Ishikawa (cell line): ENCODE measurements around the gene REG3A.

Experiments used
- EP300 ChIP-seq: IDR thresholded peaks from 2 replicates; pipeline ENCODE4 v1.6.1; 2012; ENCODE audit warnings: borderline replicate concordance
- RAD21 ChIP-seq: IDR thresholded peaks from 2 replicates; pipeline ENCODE4 v1.6.1; 2012; ENCODE audit warnings: low read depth
- TAF1 ChIP-seq: IDR thresholded peaks from 2 replicates; pipeline ENCODE4 v1.6.1; 2012; ENCODE audit warnings: low read depth, mild to moderate bottlenecking
- YY1 ChIP-seq: IDR thresholded peaks from 2 replicates; pipeline ENCODE4 v1.6.1; 2012; ENCODE audit warnings: low read depth
- TF ChIP-seq, protein P1 (sequence below): IDR thresholded peaks from 2 replicates; pipeline ENCODE4 v1.6.1; 2012; ENCODE audit warnings: low read depth, mild to moderate bottlenecking
- TF ChIP-seq, protein P2 (sequence below): IDR thresholded peaks from 2 replicates; pipeline ENCODE4 v1.6.1; 2012

- TF ChIP-seq TAF1 (no peak), EP300 (no peak), YY1 (no peak), RAD21 (no peak)
- TF ChIP-seq, protein P1, sequence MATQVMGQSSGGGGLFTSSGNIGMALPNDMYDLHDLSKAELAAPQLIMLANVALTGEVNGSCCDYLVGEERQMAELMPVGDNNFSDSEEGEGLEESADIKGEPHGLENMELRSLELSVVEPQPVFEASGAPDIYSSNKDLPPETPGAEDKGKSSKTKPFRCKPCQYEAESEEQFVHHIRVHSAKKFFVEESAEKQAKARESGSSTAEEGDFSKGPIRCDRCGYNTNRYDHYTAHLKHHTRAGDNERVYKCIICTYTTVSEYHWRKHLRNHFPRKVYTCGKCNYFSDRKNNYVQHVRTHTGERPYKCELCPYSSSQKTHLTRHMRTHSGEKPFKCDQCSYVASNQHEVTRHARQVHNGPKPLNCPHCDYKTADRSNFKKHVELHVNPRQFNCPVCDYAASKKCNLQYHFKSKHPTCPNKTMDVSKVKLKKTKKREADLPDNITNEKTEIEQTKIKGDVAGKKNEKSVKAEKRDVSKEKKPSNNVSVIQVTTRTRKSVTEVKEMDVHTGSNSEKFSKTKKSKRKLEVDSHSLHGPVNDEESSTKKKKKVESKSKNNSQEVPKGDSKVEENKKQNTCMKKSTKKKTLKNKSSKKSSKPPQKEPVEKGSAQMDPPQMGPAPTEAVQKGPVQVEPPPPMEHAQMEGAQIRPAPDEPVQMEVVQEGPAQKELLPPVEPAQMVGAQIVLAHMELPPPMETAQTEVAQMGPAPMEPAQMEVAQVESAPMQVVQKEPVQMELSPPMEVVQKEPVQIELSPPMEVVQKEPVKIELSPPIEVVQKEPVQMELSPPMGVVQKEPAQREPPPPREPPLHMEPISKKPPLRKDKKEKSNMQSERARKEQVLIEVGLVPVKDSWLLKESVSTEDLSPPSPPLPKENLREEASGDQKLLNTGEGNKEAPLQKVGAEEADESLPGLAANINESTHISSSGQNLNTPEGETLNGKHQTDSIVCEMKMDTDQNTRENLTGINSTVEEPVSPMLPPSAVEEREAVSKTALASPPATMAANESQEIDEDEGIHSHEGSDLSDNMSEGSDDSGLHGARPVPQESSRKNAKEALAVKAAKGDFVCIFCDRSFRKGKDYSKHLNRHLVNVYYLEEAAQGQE, result no peak
- TF ChIP-seq, protein P2, sequence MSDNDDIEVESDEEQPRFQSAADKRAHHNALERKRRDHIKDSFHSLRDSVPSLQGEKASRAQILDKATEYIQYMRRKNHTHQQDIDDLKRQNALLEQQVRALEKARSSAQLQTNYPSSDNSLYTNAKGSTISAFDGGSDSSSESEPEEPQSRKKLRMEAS, result no peak
Measured at GRCh38 chr2:79200762-79201161, 41.2 kb upstream of the REG3A start.
